Measurements from ENCODE around the gene IKZF1. TPM values are rescaled to one million over a fixed set of nuclear protein-coding genes. Genes with fewer than 3 reads are reported as not detected.

The IKZF1 gene
- total RNA-seq, 1 donor from 2014 or later: 0.86 TPM

GRCh38 chr7:50268223-50268622 lies 36.3 kb upstream of the IKZF1 start:
- Histone ChIP-seq H3K4me2 (ENCODE audit: low read length) (no peak overlapping the region), H3K4me3 (ENCODE audit: insufficient read depth, low read depth, low read length) (no peak overlapping the region), H3K4me1 (ENCODE audit: insufficient read depth, low read length) (no peaks in the 10 kb centered on the region), H2AFZ (ENCODE audit: low read depth, low read length) (no peak overlapping the region), H3K27ac (ENCODE audit: low read depth, low read length) (no peak overlapping the region), H3K36me3 (ENCODE audit: insufficient read depth, low read length) (no peaks in the 10 kb centered on the region), H3K27me3 (ENCODE audit: insufficient read depth, low read length) (no peaks in the 10 kb centered on the region), H3K9me3 (ENCODE audit: insufficient read depth, low read depth, low read length) (no peaks in the 10 kb centered on the region), H3K79me2 (ENCODE audit: insufficient read depth, low read length) (no peaks in the 10 kb centered on the region), H3K9ac (ENCODE audit: low read length) (no peak overlapping the region), H4K20me1 (ENCODE audit: insufficient read depth, low read length) (no peaks in the 10 kb centered on the region)
- Mint-ChIP-seq H3K4me1 (ENCODE audit: low read depth, unreplicated experiment) (peaks cover 46% of the 10 kb centered on the region), H3K36me3 (ENCODE audit: low read depth, unreplicated experiment) (no peaks in the 10 kb centered on the region), H3K9me3 (ENCODE audit: unreplicated experiment) (no peaks in the 10 kb centered on the region), H3K4me3 (ENCODE audit: unreplicated experiment) (no peak overlapping the region), H3K27ac (ENCODE audit: unreplicated experiment) (no peak overlapping the region), H3K27me3 (ENCODE audit: low read depth, unreplicated experiment) (peaks cover 3% of the 10 kb centered on the region)
- FAIRE-seq (no peak), DNase-seq (ENCODE audit: low read depth) (no peak)
- TF ChIP-seq EZH2 (IDR thresholded peaks at IDR 0.05; ENCODE audit: insufficient read depth, low read length): no peak
- TF ChIP-seq CTCF (IDR thresholded peaks at IDR 0.05; ENCODE audit: insufficient read depth, low read depth, low read length): no peak

GRCh38 chr7:50268990-50269389 lies 35.5 kb upstream of the IKZF1 start:
- Mint-ChIP-seq H3K36me3 (ENCODE audit: low read depth, unreplicated experiment) (no peaks in the 10 kb centered on the region), H3K27me3 (ENCODE audit: low read depth, unreplicated experiment) (peaks cover 3% of the 10 kb centered on the region), H3K4me1 (ENCODE audit: low read depth, unreplicated experiment) (peaks cover 47% of the 10 kb centered on the region), H3K4me3 (ENCODE audit: unreplicated experiment) (no peak overlapping the region), H3K9me3 (ENCODE audit: unreplicated experiment) (no peaks in the 10 kb centered on the region), H3K27ac (ENCODE audit: unreplicated experiment) (no peak overlapping the region)
- no peaks in the 10 kb centered on the region for H3K79me2 ChIP-seq (ENCODE audit: insufficient read depth, low read length)
- no peak for TF ChIP-seq CTCF (IDR thresholded peaks at IDR 0.05; ENCODE audit: insufficient read depth, low read depth, low read length)
- H3K9ac ChIP-seq (ENCODE audit: low read length): no peak overlapping the region
- DNase-seq (ENCODE audit: low read depth): no peak
- H3K4me1 ChIP-seq (ENCODE audit: insufficient read depth, low read length): no peaks in the 10 kb centered on the region
- no peak overlapping the region for H3K4me2 ChIP-seq (ENCODE audit: low read length)
- no peaks in the 10 kb centered on the region for H3K9me3 ChIP-seq (ENCODE audit: insufficient read depth, low read depth, low read length)
- H3K36me3 ChIP-seq (ENCODE audit: insufficient read depth, low read length): no peaks in the 10 kb centered on the region
- H3K27me3 ChIP-seq (ENCODE audit: insufficient read depth, low read length): no peaks in the 10 kb centered on the region
- H3K27ac ChIP-seq (ENCODE audit: low read depth, low read length): no peak overlapping the region
- H3K4me3 ChIP-seq (ENCODE audit: insufficient read depth, low read depth, low read length): no peak overlapping the region
- FAIRE-seq: no peak
- H4K20me1 ChIP-seq (ENCODE audit: insufficient read depth, low read length): no peaks in the 10 kb centered on the region
- H2AFZ ChIP-seq (ENCODE audit: low read depth, low read length): no peak overlapping the region

GRCh38 chr7:50270531-50271018 lies 33.9 kb upstream of the IKZF1 start:
- no peaks in the 10 kb centered on the region for H3K36me3 Mint-ChIP-seq (ENCODE audit: low read depth, unreplicated experiment)
- no peak overlapping the region for H3K27ac Mint-ChIP-seq (ENCODE audit: unreplicated experiment)
- H3K9ac ChIP-seq (ENCODE audit: low read length): no peak overlapping the region
- DNase-seq (ENCODE audit: low read depth) (no peak), FAIRE-seq (no peak)
- H3K4me2 ChIP-seq (ENCODE audit: low read length): no peak overlapping the region
- H3K36me3 ChIP-seq (ENCODE audit: insufficient read depth, low read length): no peaks in the 10 kb centered on the region
- H3K27ac ChIP-seq (ENCODE audit: low read depth, low read length): no peak overlapping the region
- H4K20me1 ChIP-seq (ENCODE audit: insufficient read depth, low read length): no peaks in the 10 kb centered on the region
- H2AFZ ChIP-seq (ENCODE audit: low read depth, low read length): no peak overlapping the region
- H3K4me3 Mint-ChIP-seq (ENCODE audit: unreplicated experiment): no peak overlapping the region
- no peaks in the 10 kb centered on the region for H3K9me3 Mint-ChIP-seq (ENCODE audit: unreplicated experiment)
- peaks cover 6% of the 10 kb centered on the region for H3K27me3 Mint-ChIP-seq (ENCODE audit: low read depth, unreplicated experiment)
- H3K4me3 ChIP-seq (ENCODE audit: insufficient read depth, low read depth, low read length): no peak overlapping the region
- H3K9me3 ChIP-seq (ENCODE audit: insufficient read depth, low read depth, low read length): no peaks in the 10 kb centered on the region
- no peaks in the 10 kb centered on the region for H3K4me1 ChIP-seq (ENCODE audit: insufficient read depth, low read length)
- no peaks in the 10 kb centered on the region for H3K79me2 ChIP-seq (ENCODE audit: insufficient read depth, low read length)
- no peaks in the 10 kb centered on the region for H3K27me3 ChIP-seq (ENCODE audit: insufficient read depth, low read length)
- peaks cover 32% of the 10 kb centered on the region for H3K4me1 Mint-ChIP-seq (ENCODE audit: low read depth, unreplicated experiment)
- TF ChIP-seq CTCF (IDR thresholded peaks at IDR 0.05; ENCODE audit: insufficient read depth, low read depth, low read length) (no peak), EZH2 (IDR thresholded peaks at IDR 0.05; ENCODE audit: insufficient read depth, low read length) (no peak)
